T-helper 2 cell treated with Interferon-gamma antibody and Interleukin-4, amounts not matched to agents 100 ng/mL and 5 ng/mL, for 36 hours (primary cell): Measurements from ENCODE around the gene PLIN5. TPM values are rescaled to one million over a fixed set of nuclear protein-coding genes. Genes with fewer than 3 reads are reported as not detected.

Source experiments
- intact Hi-C: fragments of 100-400 bp; cut with micrococcal nuclease; formaldehyde crosslinking; loops from one replicate; pipeline ENCODE4 v1.15.1; 2023
- total RNA-seq: library from RNA; stranded (reverse); gene quantifications from 2 replicates; pipeline ENCODE4 v1.2.3, GENCODE V29; 2022

The PLIN5 gene
- total RNA-seq, 1 donor from 2014 or later = not detected

GRCh38 chr19:4493104-4493928, 41.7 kb downstream of the PLIN5 start:
- intact Hi-C loops = no loop called here

GRCh38 chr19:4492337-4493103, 42.5 kb downstream of the PLIN5 start:
- intact Hi-C loops = no loop called here

- intact Hi-C loops = no loop called here
Measured at GRCh38 chr19:4491446-4491845, 43.6 kb downstream of the PLIN5 start.

DNA sequence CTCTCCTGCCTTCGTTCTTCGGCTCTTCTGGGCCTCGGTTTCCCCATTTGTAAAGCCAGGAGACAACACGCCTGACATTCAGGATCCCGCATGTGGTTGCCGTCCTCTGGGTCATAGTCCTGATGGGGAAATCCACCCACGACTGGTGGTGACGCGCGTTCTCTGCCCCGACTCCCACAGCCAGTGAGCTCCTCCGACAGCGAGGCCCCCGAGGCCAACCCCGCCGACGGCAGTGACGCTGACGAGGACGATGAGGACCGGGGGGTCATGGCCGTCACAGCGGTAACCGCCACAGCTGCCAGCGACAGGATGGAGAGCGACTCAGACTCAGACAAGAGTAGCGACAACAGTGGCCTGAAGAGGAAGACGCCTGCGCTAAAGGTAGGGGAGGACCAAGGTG, 46.5 kb downstream of the PLIN5 start:
- intact Hi-C loops = no loop called here

GRCh38 chr19:4487572-4487971, 47.5 kb downstream of the PLIN5 start:
- intact Hi-C loops = no loop called here

GRCh38 chr19:4483385-4483784, 51.6 kb downstream of the PLIN5 start:
- intact Hi-C loops = no loop called here

DNA sequence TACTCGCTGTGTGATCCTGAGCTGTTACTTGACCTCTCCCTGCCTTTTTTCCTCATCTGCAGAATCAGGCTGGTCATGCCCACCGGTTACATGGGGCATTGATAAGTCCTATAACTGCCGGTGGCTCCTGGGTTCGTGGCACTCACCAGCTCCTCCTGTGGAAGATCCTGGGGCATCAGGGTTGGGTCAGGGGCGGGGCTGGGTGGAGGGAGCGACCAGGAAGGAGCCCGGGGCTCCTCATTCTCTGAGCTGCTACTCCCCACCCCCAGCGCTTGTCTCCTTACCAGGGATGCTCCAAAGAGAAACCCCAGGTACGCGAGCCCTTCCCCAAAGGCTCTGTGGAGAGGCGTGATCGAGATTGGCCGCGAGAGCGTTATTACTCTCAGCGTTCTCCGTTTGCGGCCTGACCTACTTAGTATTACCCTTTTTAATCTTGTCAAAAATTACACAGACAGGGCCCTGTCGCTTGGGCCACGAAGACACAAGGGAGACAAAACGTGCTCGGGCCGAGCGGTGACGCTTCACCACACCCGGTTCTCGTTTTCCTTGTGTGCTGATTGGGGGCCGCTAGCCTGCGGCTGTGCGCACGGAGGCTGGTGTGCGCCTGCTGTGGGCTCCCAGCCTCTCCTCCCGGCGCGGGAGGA, 52.2 kb downstream of the PLIN5 start:
- intact Hi-C loops = no loop called here

DNA sequence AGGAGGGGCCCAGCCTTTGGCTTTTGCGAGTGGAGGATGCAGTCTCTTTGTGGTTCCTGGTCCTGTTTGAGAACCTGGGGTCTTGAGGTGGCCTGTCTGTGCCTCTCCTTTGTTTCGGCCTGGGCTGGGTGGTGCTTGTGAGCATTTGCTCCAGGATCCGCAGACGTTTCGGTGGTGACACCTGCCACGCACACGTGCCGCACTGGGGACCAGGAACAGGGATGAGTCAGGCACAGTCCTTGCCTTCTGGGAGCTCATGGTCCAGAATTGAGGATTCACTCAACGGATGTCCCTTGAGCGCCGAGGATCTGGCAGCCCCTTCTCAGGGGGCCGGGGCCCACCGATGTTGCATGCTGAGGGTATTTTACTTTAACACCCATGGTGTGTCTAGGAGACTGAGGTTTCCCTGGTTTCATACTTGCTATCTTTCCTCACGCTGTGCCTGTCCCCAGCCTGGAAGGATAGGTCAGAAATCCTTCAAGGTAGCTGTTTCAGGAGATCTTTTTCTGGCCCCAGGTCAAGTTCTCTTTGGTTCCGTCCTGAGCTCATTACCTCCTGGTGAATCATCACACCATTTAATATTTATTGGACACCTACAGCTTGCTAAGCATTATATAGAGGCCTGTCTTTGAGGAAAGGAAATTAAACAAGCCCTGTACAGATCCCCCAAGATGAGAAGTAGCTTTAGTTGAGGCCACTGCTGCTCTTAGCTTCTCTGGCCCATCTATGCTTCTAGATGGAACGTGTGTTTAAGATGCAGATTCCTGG, 57.8 kb downstream of the PLIN5 start:
- intact Hi-C loops = no loop called here

GRCh38 chr19:4474514-4475022, 60.5 kb downstream of the PLIN5 start:
- intact Hi-C loops = loop anchor here (5.0 kb wide), 2 partner anchors 147 to 407 kb away; partner anchors contain the start of gene ZBTB7A

DNA sequence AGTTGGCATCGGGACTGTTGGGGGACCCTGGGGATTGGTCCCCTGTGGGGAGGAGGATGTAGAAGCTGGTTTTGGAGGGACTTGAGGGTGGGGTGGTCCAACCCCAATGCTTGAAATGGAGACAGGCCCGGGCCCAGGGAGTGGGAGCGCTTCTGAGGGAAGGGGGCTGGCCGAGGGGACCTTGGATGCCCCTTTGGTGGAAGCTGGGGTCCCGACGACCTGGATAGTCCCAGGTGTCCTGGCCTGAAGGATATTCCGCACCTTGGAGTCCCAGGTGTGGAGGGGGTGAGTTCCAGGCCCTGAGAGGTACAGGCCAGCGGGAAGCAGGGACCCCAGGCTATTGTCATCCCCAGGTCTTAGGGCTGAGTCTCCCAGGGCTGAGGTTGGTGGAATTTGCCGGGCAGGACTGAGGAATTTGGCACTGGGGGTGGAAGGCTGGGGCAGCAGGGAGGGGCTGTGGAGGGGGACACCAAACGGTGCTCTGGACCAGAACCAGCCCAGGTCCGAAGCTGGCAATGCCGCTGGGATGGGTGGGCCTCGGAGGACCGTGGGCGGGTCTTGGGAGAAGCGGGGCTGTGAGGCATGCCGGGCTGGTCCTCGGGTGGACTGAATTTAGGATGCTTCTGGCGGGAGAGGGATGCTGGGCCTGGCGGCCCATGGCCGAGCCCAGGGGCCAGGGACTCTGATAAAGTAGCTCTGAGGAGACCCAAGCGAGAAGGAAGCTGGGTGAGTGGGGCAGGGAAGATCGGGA, 61.1 kb downstream of the PLIN5 start:
- intact Hi-C loops = loop anchor here (2.0 to 5.0 kb wide), 3 partner anchors 147 to 407 kb away; partner anchors contain the start of genes YJU2 and ZBTB7A

DNA sequence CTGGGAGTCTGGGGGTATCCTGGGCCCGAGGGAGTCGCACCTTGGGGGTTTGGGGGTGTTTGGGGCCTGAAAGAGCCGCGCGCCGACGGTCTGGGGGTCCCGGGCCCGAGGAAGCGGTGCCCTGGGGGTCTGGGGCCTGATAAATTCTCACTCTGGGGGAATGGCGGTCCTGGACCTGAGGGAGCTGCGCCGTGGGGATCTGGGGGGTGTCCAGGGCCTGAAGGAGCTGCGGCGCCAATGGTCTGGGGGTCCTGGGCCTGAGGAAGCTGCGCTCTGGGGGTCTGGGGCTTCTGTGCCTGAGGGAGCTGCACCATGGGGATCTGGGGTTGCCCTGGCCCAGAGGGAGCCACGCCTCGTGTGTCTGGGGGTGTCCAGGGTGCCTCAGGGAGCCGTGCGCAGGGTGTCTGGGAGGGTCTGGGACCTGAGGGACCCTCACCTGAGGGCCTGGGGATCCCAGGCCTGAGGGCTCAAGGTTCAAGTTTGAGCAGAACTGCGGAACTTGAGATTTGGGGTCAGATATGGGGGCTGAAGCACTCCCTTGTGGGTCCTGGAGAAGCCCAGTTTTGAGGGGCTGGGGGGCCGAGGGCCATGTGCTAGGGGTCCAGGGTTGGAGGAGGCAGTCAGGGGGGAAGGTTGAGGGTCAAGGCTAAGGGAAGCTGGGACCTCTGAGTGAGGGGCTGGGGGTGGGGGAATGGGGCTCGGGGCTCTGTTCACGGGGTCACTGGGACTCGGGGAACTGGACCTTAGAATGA, 61.8 kb downstream of the PLIN5 start:
- intact Hi-C loops = loop anchor here (2.0 to 5.0 kb wide), 3 partner anchors 146 to 406 kb away; partner anchors contain the start of genes YJU2 and ZBTB7A

Other genes with a start within 250 kb of the PLIN5 start
- gene TMIGD2, start 232.8 kb downstream of the PLIN5 start, total RNA-seq = 20.1 and 20.9 TPM in 2 replicates
- gene FSD1, start 230.6 kb downstream of the PLIN5 start, total RNA-seq = 12.6 and 13.8 TPM in 2 replicates
- gene STAP2, start 196.4 kb downstream of the PLIN5 start, total RNA-seq = 10.4 and 10.6 TPM in 2 replicates
- 22.7 and 24.8 TPM in 2 replicates for gene MPND, start 191.7 kb downstream of the PLIN5 start, total RNA-seq
- gene SH3GL1, start 134.7 kb downstream of the PLIN5 start, total RNA-seq = 60.4 and 63.9 TPM in 2 replicates
- gene CHAF1A, start 132.6 kb downstream of the PLIN5 start, total RNA-seq = 96.5 and 102 TPM in 2 replicates
- gene UBXN6, start 77.4 kb downstream of the PLIN5 start, total RNA-seq = 40.8 and 41.4 TPM in 2 replicates
- 58.8 and 63.3 TPM in 2 replicates for gene HDGFL2, start 62.9 kb downstream of the PLIN5 start, total RNA-seq
- not detected in 2 replicates for gene PLIN4, start 16.7 kb downstream of the PLIN5 start, total RNA-seq
- gene LRG1, start 4.8 kb upstream of the PLIN5 start, total RNA-seq = 0.18 and 0.30 TPM in 2 replicates
- gene SEMA6B, start 24.5 kb upstream of the PLIN5 start, total RNA-seq = not detected in 2 replicates
- gene TNFAIP8L1, start 104.3 kb upstream of the PLIN5 start, total RNA-seq = 16.5 and 17.5 TPM in 2 replicates
- 77.4 and 80.4 TPM in 2 replicates for gene MYDGF, start 135.1 kb upstream of the PLIN5 start, total RNA-seq
- gene DPP9, start 188.6 kb upstream of the PLIN5 start, total RNA-seq = 93.9 and 94.7 TPM in 2 replicates